ENCODE results near the gene WDR45B. TPM values are rescaled to one million over a fixed set of nuclear protein-coding genes. Genes with fewer than 3 reads are reported as not detected.

The WDR45B gene
- total RNA-seq, 1 donor from 2014 or later, result 34.3 TPM

DNA sequence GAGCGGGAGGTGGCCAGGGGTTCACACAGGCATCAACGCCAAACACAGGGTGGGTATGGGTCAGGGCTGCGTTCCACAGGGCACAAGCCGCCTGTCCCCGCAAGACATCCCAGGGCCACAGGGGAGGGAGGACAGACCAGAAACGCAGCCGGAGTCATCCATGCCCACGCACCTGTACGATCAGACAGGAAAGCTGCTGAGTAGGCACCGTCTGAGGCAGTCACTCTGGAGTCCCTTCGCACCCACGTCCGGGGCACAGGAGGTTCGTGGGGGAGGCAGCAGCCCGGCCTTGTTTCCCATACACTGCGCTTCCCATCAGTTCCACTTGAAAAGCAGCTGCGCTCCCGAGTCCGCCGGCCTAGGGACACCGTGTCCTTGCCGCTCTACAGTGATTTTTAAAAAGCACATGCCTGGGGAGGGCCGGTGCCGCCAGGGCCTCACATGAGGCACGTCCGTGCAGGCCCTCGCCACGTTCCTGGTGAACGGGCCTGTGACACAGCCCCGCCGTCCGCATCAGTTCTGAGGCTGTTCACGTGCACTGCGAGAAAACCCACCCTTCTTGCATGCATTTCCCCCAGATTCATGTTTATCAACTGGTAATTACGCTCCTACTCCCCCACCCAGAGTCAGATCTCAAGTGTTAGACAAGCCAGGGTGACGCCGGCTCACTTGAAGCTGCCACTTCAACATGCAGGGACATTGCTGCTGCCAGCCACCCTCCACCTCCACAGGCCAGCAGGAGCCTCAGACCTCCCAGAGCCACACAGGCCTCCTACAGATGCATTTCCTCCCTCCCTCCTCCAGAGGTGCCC is 34.8 kb downstream of the WDR45B start:
- ATAC-seq (ENCODE audit: poor library complexity) (peak; percentile 83), DNase-seq (peak; percentile 61)
- intact Hi-C loops (cut with DNase I), result no loop called here

DNA sequence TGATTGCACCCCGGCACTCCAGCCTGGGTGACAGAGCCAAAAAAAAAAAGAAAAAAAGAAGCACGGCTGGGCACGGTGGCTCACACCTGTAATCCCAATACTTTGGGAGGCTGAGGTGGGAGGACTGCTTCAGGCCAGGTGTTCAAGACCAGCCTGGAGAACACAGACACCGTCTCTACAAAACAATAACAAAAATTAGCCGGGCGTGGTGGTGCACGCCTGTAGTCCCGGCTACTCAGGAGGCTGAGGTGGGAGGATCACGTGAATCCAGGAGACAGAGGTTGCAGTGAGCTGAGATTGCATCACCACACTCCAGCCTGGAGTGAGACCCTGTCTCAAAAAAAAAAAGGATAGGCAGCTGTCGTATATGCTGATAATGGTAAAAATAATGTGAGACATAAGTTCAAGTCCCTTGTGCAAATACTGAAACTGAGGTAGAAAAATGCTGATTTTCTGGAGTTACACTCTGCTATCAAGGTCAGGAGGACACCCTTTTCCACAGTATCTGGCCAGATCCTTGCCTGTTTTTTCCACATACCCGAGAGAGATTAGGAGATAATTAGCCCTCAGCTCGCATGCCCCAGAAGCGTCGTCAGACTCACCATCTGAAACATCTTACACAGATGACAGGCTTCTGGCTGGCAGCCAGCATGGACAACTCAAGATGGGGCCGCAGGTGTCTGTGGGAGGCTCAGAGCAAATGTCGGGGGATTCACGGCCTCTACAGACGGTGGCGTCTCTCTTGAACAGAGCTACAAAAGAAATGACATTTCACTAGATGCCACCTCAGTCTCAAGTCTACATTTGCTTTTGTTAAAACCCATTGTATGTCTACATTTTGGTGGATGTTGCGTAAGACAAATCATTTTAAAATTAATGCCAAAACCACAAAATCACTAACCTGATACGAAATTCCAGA is 36.8 kb downstream of the WDR45B start:
- ATAC-seq (ENCODE audit: poor library complexity) (no peak), DNase-seq (peak; percentile 65)
- intact Hi-C loops (cut with DNase I), result no loop called here

DNA sequence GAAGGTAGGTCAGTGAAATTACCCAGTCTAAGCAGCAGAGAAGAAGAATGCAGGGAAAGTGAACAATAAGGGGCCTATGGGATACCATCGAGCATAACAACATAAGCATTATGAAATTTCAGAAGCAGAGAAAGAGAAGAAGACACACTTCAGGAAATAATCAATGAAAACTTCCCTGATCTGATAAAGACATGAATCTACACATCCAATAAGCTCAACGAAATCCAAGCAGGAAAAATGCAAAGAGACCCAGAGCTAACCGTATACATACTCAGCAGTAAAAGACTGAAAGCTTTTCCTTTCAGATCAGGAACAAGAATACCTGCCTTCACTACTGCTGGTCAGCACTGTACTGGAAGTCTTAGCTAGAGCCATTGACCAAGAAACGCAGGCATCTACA is 38.6 kb downstream of the WDR45B start:
- DNase-seq (no peak), ATAC-seq (ENCODE audit: poor library complexity) (no peak)
- intact Hi-C loops (cut with DNase I), result no loop called here

DNA sequence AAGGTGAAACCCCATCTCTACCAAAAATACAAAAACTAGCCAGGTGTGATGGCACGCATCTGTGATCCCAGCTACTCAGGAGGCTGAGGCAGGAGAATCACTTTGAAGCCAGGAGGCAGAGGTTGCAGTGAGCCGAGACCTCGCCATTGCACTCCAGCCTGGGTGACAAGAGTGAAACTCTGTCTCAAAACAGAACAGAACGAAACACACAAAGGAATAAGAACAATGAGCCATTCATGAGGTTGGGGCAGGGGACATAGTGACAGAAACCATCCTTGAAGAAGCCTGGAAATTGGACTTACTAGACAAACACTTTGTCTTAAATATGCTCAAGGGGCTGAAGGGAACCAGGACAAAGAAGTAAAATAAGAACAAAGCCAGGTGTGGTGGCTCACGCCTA is 39.4 kb downstream of the WDR45B start:
- ATAC-seq (ENCODE audit: poor library complexity) (no peak), DNase-seq (no peak)
- intact Hi-C loops (cut with DNase I), result no loop called here

DNA sequence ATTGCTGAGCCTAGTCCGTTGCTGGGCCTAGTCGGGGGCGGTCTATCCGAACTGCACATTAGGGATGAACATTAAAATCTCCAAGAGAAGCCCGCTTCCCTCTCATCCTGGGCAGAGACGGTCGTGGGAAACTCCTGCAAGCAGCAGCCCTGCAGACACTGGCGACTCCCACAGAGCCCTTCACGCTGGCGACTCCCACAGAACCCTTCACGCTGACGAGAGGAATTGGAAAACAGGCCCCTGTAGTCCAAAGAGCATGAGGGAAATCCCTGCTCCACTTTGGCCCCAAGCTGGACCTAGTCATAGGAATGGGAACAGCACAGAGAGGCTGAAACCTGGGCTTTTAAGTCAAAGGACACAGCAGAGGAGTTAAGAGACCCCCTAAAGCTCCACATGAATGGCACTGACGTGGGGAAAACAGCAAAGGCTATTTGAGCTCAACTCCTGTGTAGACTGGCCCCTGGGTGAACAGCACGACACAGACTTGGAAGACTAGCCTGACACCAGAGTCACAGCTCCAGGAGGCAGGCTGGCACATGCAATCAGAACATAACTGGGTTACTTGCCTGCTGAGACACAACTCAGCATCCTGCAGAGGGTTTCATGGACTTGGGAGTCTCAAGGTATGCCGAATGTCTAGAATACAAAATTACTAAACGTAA is 42.2 kb downstream of the WDR45B start:
- intact Hi-C loops (cut with DNase I), result no loop called here
- no peak for ATAC-seq (ENCODE audit: poor library complexity)
- DNase-seq, result no peak

DNA sequence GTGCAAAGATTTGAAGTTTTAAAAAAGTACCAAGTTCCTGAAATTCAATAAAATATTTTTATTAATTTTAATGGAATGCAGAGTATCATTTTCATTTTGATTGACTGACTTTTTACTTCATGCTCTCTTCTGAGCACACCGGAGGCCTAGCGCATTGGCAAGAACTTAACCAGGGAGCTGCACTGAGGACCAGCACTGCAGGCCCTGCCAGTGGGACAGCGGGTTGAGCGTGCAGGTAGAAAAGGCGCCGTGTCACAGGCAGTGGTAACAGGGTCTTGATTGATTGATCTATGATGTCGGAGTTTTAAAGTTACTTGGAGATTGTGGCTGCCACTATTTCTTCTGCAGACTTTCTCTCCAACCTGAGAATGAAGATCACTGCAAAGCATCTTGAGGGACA is 43.7 kb downstream of the WDR45B start:
- no peak for DNase-seq
- intact Hi-C loops (cut with DNase I), result no loop called here
- ATAC-seq (ENCODE audit: poor library complexity), result no peak

DNA sequence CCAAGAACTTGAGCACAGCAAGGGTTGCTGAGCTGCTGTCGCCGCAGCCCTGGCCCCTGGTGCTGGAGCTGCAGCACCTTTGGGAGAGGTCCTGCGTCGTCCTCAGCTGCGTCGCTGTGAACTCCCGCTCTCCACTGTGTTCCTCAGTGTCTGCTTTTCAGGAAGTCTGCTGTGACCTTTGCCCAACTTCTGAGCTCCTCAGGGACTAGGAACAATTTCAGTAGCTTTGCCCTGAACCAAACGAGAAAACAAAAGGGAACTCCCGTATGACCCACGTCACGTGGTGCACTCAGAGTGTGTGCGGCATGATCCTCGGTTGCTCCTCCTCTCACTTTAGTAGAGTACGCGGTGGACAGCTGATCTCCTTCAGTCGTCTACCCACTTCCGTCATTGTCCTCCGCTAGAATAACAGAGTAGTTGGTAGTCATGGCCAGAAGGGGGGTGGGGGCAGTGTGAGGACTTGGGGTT is 44.2 kb downstream of the WDR45B start:
- intact Hi-C loops (cut with DNase I), result no loop called here
- ATAC-seq (ENCODE audit: poor library complexity) (peak; percentile 68), DNase-seq (peak; percentile 79)

DNA sequence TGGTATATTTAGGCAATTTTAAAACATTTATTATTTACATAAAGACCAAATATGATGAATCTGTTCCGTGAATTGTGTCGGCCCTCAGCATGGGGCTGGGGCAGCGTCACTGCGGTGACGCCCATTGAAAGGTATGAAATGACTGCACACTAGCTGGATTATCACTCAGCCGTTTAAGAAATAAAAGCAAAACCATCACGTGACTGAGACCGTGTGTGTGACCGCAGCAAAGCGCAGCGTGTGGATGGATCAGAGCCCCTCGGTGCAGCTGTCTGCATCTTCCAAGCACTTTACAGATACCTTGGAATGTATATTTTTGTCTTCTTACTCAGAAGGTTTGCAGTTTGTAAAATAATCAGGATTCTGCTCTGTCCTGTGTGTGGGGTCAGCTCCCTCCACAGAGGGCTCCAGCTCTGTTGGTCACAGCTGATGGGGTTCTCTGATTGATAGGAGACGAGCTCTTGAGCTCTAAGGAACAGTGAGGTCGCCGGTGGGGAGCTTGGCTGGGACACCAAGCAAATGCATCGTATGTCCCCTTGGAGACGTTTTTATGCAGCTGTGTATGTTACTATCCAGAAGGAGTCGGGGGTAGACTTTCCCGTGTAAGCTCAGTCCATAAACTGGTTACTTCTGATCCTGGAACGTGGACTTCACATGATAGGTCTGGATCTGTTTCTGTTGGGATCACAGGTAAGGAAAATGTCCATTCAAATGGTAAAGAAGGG is 45.1 kb downstream of the WDR45B start:
- intact Hi-C loops (cut with DNase I), result no loop called here

DNA sequence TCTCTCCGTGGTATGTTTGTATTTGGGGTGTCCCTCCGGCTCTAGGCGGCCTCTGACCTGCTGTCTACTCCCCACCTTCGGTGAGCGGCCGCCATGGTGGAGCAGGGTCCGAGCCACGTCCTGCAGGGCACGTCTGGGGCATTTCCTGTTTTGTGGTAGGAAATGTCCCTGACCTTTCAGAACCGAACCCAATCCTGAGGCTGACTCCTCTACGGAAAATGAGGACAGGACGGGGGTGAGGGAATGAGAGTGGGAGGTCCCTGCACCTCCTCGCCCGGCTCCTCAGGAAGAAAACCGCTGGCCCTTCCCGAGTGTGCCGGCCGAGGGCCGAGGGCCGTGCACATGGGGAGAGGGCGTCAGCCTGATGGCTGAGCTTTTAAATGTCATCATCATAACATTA is 45.8 kb downstream of the WDR45B start:
- no peak for DNase-seq
- no peak for ATAC-seq (ENCODE audit: poor library complexity)
- intact Hi-C loops (cut with DNase I), result no loop called here

More for the DNA sequence above, 45.1 kb downstream of the WDR45B start:
- DNase-seq (no peak), ATAC-seq (ENCODE audit: poor library complexity) (no peak)

DNA sequence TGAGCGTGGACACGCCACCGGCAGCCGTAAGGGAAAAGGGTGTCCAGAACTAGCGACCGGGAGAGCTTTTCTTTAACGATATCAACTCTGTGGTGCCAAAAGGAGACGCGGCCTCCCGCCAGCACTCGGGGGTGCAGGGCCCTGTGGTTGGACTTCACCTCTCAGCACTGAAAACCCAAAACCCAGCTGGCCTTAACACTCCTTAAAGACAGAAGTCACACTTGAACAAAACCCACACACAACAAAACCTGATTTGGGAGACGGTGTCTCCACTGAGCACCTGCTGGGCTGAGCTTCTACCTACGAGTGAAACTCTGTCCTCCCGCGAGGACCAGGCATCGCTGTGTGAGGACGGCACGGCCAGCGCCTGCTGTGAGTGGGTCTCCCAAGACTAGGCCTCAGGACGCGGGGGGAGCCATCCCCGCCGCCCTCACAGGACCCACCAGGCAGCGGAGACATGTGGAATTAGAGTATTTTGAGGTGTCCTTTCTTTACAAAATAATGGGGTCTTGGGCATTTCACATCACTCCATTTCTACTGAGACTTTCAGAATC is 46.7 kb downstream of the WDR45B start:
- intact Hi-C loops (cut with DNase I), result no loop called here
- ATAC-seq (ENCODE audit: poor library complexity), result no peak
- no peak for DNase-seq

DNA sequence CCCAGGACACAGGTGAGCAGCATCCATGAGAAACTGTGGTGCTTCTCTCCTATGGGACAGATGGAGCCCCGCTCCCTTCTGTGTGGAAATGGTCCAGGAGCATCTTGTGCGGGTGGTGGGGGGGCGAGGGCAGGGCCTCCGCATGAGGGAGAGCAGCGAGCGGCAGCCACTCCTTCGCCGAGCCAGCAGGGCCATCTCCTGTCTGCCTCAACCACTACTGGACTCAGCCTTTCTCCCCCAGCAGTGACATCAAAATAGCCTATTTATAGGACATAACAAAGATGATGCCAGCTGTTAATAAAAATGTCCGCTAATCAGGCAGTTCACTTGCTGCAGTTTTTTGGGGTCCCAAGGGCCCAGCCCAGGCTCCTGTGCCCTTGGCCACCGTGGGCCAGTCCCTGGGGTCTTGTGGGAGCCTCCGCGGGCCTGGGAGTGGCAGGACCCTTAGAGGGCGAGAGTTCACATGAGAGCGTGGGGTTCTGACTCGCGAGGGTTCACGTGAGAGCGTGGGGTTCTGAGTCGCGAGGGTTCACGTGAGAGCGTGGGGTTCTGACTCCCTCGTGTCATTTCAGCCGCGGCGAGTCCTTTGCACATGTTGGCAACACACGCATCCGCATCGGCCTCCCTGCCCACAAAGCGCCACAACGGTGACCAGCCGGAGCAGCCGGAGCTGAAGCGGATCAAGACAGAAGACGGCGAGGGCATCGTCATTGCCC is 47.4 kb downstream of the WDR45B start:
- intact Hi-C loops (cut with DNase I), result no loop called here
- ATAC-seq (ENCODE audit: poor library complexity) (peak; percentile 49), DNase-seq (no peak)

DNA sequence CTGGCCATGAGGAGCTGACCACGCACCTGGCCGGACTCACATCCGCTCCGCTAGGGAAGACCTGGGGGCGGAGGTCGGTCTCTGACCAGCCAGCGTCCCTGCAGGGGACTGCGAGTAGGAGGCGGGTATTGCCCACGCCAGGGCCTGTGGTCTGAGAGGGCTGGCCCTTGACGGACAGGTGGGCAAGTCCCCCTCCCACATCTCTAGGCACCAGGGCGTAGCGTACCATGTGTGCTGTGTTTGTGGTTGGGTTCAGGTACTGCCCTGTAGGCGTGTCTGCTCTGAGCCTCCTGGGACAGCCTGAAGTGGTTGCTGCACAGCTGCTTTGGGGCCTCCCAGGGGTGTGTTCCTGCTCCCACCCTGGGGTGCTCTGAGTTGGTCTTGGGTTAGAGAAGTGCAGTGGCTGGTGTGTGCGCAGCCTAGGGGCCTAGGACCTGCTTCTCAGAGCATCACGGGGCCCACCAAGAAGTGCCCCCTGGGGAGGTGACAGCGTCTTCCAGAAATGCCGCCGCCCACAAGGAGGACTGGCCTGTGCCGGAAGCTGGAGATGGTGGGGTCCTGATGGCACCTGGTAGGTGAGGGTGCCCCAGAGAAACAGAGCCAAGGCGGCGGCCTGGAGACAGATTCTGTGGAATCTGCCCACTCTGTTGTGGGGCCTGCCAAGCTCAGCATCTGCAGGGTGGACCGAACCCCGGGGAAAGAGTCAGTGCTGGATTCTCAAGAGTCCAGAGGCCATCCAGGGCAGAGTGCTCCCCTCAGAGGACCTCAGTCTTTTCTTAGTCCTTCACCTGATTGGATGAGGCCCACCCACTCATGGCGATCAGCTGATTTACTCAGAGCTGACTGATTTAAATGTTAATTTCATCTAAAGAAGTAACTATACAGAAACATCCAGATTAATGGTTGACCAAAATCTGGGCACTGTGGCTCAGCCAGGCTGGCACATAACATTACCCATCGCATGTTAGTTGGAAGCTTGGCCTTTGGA is 48.3 kb downstream of the WDR45B start:
- intact Hi-C loops (cut with DNase I), result no loop called here
- ATAC-seq (ENCODE audit: poor library complexity) (peak; percentile 7), DNase-seq (no peak)

DNA sequence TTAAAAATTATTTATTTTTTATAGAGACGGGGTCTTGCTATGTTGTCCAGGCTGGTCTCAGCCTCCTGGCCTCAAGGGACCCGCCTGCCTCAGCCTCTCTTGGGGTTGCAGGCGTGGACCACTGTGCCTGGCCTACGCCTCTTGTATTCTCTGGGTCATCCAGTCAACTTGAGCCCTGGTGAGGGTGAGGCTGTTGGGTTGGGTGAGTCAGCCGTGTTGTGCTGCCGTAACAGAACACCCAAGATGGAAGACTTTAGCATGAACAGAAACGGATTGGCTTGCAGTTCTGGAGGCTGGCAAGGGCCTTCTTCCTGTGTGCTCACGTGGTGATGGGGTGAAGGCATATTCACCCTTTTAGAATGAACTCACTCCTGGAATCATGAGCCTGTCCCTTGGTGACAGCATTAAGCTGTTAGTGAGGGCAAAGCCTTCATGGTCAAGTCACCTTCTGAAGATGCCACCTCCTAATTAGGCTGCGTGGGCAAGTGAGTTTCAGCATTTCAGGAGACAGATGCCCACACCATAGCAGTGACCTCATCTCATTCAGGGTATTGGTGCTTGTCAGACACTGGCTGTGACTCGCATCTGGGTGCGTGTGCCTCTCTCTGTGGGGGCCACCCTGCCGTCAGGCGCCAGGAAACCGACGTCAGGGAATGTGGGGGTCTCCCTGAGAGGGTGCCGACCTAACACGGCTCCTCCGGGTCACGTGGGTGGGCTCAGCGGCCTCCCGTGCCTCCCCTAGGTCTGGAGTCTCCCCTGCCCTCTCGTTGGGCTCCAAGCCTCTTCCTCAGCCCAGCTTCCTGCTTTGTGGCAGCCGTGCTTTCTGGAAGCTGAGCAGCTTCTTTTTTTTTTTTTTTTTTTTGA is 49.8 kb downstream of the WDR45B start:
- ATAC-seq (ENCODE audit: poor library complexity), result no peak
- intact Hi-C loops (cut with DNase I), result no loop called here
- no peak for DNase-seq

DNA sequence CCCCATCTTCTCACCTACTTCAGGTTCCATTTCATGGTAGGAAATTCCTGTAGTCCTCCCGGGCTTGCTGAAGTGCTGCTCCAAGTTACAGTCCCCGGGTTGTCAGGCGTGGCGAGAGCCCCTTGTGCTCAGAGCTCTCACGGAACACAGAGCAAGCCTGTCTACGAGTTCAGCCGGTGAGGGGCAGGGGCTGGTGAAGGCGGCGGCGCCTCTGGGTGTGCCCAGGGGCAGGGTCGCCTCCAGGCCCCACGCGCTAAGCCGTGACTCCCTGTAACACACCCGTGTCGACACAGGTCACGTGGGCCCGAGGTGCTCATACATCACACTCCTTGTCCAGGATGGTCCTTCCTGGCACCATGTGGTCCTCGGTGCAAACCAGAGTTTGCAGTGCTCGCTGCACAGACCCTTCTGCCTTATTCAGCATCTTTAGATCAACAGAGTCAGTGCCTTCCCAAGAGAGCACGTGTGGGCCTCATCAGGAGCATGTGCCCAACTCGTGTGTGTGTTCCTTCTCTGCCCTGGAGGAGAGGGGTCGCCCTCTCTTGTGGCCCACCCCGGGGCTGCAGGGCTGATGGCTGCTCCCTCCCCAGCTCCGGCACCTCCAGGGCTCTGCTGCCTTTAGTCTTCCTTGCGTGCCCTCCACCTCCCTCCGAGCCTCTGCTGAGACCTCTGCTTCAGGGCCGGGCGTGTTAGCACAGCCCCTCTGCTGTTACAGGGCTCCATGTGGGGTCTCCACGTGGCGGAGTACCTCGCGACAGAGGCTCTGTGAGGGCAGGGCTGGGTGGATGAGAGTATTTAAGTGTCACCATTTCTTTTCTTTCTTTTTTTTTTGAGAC is 51.2 kb downstream of the WDR45B start:
- DNase-seq (no peak), ATAC-seq (ENCODE audit: poor library complexity) (no peak)
- intact Hi-C loops (cut with DNase I), result no loop called here

DNA sequence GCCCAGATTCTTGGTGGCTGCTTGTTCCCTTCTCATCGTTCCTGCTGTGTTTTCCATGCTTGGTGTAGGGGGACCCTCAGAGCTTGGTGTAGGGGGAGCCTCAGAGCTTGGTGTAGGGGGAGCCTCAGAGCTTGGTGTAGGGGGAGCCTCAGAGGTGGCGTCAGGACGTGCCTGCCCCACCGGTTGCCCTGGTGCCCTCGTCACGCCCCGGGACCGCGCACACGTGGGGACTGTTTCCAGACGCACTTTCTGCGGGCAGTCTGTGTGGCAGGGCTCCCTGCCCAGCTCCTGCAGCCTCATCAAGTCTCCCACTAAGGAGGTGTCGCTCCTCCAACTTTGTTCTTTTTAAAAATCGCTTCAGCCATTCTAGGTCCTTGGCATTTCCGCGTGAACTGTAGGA is 51.9 kb downstream of the WDR45B start:
- no peak for ATAC-seq (ENCODE audit: poor library complexity)
- intact Hi-C loops (cut with DNase I), result no loop called here
- no peak for DNase-seq
